ENCODE data around the gene MXD4.
A peak's percentile ranks its signal among the peaks of the same experiment; 100 is the strongest.

Gene MXD4, protein sequence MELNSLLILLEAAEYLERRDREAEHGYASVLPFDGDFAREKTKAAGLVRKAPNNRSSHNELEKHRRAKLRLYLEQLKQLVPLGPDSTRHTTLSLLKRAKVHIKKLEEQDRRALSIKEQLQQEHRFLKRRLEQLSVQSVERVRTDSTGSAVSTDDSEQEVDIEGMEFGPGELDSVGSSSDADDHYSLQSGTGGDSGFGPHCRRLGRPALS

GRCh38 chr4:2261853-2262144 is at the start of gene MXD4:
MXD4 (minus strand) TSS chr4:2262109; CDS start chr4:2261980, 129 bp downstream.
- no peak for DNase-seq (ENCODE audit: low read depth)
- TF ChIP-seq, protein P1, sequence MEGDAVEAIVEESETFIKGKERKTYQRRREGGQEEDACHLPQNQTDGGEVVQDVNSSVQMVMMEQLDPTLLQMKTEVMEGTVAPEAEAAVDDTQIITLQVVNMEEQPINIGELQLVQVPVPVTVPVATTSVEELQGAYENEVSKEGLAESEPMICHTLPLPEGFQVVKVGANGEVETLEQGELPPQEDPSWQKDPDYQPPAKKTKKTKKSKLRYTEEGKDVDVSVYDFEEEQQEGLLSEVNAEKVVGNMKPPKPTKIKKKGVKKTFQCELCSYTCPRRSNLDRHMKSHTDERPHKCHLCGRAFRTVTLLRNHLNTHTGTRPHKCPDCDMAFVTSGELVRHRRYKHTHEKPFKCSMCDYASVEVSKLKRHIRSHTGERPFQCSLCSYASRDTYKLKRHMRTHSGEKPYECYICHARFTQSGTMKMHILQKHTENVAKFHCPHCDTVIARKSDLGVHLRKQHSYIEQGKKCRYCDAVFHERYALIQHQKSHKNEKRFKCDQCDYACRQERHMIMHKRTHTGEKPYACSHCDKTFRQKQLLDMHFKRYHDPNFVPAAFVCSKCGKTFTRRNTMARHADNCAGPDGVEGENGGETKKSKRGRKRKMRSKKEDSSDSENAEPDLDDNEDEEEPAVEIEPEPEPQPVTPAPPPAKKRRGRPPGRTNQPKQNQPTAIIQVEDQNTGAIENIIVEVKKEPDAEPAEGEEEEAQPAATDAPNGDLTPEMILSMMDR (IDR thresholded peaks at IDR 0.05; ENCODE audit: insufficient read depth, low read depth, low read length, missing control alignments) = no peak

GRCh38 chr4:2306773-2307410 is 45.0 kb upstream of the MXD4 start:
- H3K4me3 ChIP-seq (ENCODE audit: low read depth, low read length) = no peak overlapping the region
- TF ChIP-seq, protein P1 (IDR thresholded peaks at IDR 0.05; ENCODE audit: insufficient read depth, low read depth, low read length, missing control alignments) = no peak
- DNase-seq (ENCODE audit: low read depth) = no peak

More at GRCh38 chr4:2261853-2262144, at the start of gene MXD4:
- peak within 1 kb of the TSS; percentile 66 for H3K4me3 ChIP-seq (ENCODE audit: low read depth, low read length)

GRCh38 chr4:2305766-2306501 is 44.0 kb upstream of the MXD4 start:
- TF ChIP-seq, protein P1 (IDR thresholded peaks at IDR 0.05; ENCODE audit: insufficient read depth, low read depth, low read length, missing control alignments) = no peak
- H3K4me3 ChIP-seq (ENCODE audit: low read depth, low read length) = no peak overlapping the region
- peak; percentile 27 for DNase-seq (ENCODE audit: low read depth)

GRCh38 chr4:2304877-2305561 is 43.1 kb upstream of the MXD4 start:
- H3K4me3 ChIP-seq (ENCODE audit: low read depth, low read length) = no peak overlapping the region
- DNase-seq (ENCODE audit: low read depth) = no peak
- TF ChIP-seq, protein P1 (IDR thresholded peaks at IDR 0.05; ENCODE audit: insufficient read depth, low read depth, low read length, missing control alignments) = no peak

DNA sequence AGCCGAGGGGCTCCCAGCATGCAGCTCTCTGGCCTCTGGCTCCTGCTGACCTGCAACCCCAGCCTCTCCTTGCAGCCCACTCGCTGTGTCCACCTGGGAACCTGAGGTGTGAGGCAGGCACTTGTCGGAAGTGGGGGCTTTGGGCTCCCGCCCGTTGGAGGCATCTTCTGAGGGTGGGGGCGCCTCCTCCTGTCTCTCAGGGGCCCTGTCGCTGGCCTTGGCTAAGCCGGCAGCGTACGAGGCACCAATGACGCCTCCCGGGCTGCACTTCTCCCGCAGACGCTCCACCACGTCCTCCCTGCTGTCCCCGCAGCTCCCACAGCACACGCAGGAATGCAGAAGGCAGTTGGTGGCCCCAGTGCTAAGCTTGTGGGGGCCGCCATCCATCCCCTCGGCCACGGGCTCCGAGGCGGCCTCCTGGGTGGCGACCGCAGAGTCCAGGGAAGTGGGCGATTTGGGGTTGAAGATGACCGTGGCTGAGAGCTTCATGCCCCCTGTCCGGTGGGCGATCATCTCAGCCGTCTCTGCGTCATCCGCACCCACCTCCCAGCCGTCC is 42.5 kb upstream of the MXD4 start:
- DNase-seq (ENCODE audit: low read depth) = no peak
- TF ChIP-seq, protein P1 (IDR thresholded peaks at IDR 0.05; ENCODE audit: insufficient read depth, low read depth, low read length, missing control alignments) = no peak
- no peak overlapping the region for H3K4me3 ChIP-seq (ENCODE audit: low read depth, low read length)

DNA sequence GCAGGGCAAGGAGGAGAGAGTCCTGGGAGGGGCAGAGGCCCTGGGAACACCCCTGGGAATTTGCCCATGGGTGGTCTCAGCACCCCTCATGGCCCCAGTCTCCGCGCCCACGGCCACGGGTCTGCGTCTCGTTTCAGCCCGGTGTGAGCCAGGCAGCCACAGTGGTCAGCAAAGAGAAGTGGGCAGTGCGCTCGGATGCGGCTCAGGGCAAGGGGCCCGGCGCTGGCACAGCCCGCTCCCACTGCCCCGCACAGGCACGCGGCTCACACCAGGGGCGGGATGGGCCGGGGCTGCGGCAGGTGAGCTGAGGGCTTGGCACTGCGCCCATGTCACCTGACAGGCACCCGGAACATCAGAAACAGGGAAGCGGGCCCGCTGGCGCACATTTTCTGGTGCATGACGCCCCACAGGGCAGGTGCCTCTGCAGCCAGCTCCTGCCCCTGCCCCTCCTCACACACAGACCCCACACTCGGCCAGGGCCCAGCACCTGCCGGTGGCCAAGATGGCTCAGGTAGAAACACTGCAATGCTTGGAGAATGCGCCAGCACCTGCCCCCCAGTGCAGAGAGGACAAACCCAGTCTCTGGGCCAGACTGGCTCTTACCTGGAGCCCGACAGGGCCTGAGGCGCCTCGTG is 41.9 kb upstream of the MXD4 start:
- TF ChIP-seq, protein P1 (IDR thresholded peaks at IDR 0.05; ENCODE audit: insufficient read depth, low read depth, low read length, missing control alignments) = no peak
- no peak overlapping the region for H3K4me3 ChIP-seq (ENCODE audit: low read depth, low read length)
- DNase-seq (ENCODE audit: low read depth) = no peak

All from GM12865 (cell line).